ENCODE results near the gene MYO9A.

- no peak for TF ChIP-seq GATA2 (IDR thresholded peaks at IDR 0.05; ENCODE audit: low read depth, low read length)
- no peak for TF ChIP-seq GATA3 (IDR thresholded peaks at IDR 0.05; ENCODE audit: low read depth, low read length)
Observed at GRCh38 chr15:72057548-72058091, 60.3 kb downstream of the MYO9A start.

All from SH-SY5Y (cell line).